Astrocyte (in vitro differentiated cells and primary cell): ENCODE data around the gene SET. TPM values are rescaled to one million over a fixed set of nuclear protein-coding genes. Genes with fewer than 3 reads are reported as not detected.

Source experiments
- DNase-seq: peaks from one replicate; pipeline ENCODE4 v3.0.0-alpha.2; 2010; ENCODE audit warnings: low read depth
- FAIRE-seq: peaks from 2 replicates; lab custom pipeline; 2011; peaks lifted over from hg19 to GRCh38; lab: Jason Lieb, UNC
- H2AFZ ChIP-seq: 2 replicates; pipeline ENCODE4 v1.6.0; 2012; ENCODE audit warnings: low read depth, low read length, inconsistent platforms
- H3K27ac ChIP-seq: 2 replicates; pipeline ENCODE4 v1.5.1; 2011; ENCODE audit warnings: low read depth, low read length, inconsistent platforms
- H3K27me3 ChIP-seq: 2 replicates; pipeline ENCODE4 v1.6.0; 2011; ENCODE audit warnings: low read length, inconsistent platforms; ENCODE audit not compliant: insufficient read depth
- H3K36me3 ChIP-seq: 2 replicates; pipeline ENCODE4 v1.5.1; 2011; ENCODE audit warnings: low read length, inconsistent platforms; ENCODE audit not compliant: insufficient read depth
- H3K4me1 ChIP-seq: 2 replicates; pipeline ENCODE4 v1.5.1; 2011; ENCODE audit warnings: low read length, inconsistent platforms; ENCODE audit not compliant: insufficient read depth
- H3K4me2 ChIP-seq: 2 replicates; pipeline ENCODE4 v1.6.0; 2012; ENCODE audit warnings: low read length, inconsistent platforms
- H3K4me3 ChIP-seq: 2 replicates; pipeline ENCODE4 v1.5.1; 2011; ENCODE audit warnings: low read depth, mild to moderate bottlenecking, low read length, inconsistent platforms; ENCODE audit not compliant: insufficient read depth
- H3K79me2 ChIP-seq: 2 replicates; pipeline ENCODE4 v1.6.0; 2012; ENCODE audit warnings: mild to moderate bottlenecking, low read length, inconsistent platforms; ENCODE audit not compliant: insufficient read depth
- H3K9ac ChIP-seq: 2 replicates; pipeline ENCODE4 v1.6.0; 2012; ENCODE audit warnings: mild to moderate bottlenecking, low read length, inconsistent platforms
- H3K9me3 ChIP-seq: 2 replicates; pipeline ENCODE4 v1.5.1; 2012; ENCODE audit warnings: low read depth, mild to moderate bottlenecking, low read length, inconsistent platforms; ENCODE audit not compliant: insufficient read depth
- H4K20me1 ChIP-seq: 2 replicates; pipeline ENCODE4 v1.6.0; 2012; ENCODE audit warnings: low read length, inconsistent platforms; ENCODE audit not compliant: insufficient read depth
- H3K27ac Mint-ChIP-seq: one replicate; pipeline ENCODE4 v1.8.0; 2021; ENCODE audit warnings: mild to moderate bottlenecking, mixed read lengths; ENCODE audit not compliant: unreplicated experiment
- H3K27me3 Mint-ChIP-seq: one replicate; pipeline ENCODE4 v1.8.0; 2021; ENCODE audit warnings: low read depth, mixed read lengths; ENCODE audit not compliant: unreplicated experiment
- H3K36me3 Mint-ChIP-seq: one replicate; pipeline ENCODE4 v1.8.0; 2021; ENCODE audit warnings: low read depth, mixed read lengths; ENCODE audit not compliant: unreplicated experiment
- H3K4me1 Mint-ChIP-seq: one replicate; pipeline ENCODE4 v1.8.0; 2021; ENCODE audit warnings: low read depth, mixed read lengths; ENCODE audit not compliant: unreplicated experiment
- H3K4me3 Mint-ChIP-seq: one replicate; pipeline ENCODE4 v1.8.0; 2021; ENCODE audit warnings: mild to moderate bottlenecking, moderate library complexity, mixed read lengths; ENCODE audit not compliant: unreplicated experiment
- H3K9me3 Mint-ChIP-seq: one replicate; pipeline ENCODE4 v1.8.0; 2021; ENCODE audit warnings: mild to moderate bottlenecking, mixed read lengths; ENCODE audit not compliant: unreplicated experiment
- EZH2 ChIP-seq: IDR thresholded peaks from 2 replicates; pipeline ENCODE4 v1.6.1; 2012; ENCODE audit warnings: mild to moderate bottlenecking, low read length, inconsistent platforms; ENCODE audit not compliant: insufficient read depth
- total RNA-seq: library from RNA; stranded (reverse); gene quantifications from 2 replicates; pipeline ENCODE4 v1.2.1, GENCODE V29; 2021
- TF ChIP-seq, protein P1 (sequence below): IDR thresholded peaks from 2 replicates; pipeline ENCODE4 v1.5.1; 2011; ENCODE audit warnings: low read depth, mild to moderate bottlenecking, inconsistent platforms, low read length, moderate library complexity; ENCODE audit not compliant: insufficient read depth

Gene SET
- total RNA-seq, 1 donor from 2014 or later: 397 TPM

GRCh38 chr9:128706671-128707381, 17.8 kb downstream of the SET start:
- Histone ChIP-seq H3K9ac (no peak overlapping the region), H3K27ac (no peak overlapping the region), H4K20me1 (no peaks in the 10 kb centered on the region), H3K4me1 (no peaks in the 10 kb centered on the region), H3K36me3 (no peaks in the 10 kb centered on the region), H3K4me3 (no peak overlapping the region), H2AFZ (no peak overlapping the region), H3K4me2 (no peak overlapping the region), H3K9me3 (no peaks in the 10 kb centered on the region), H3K27me3 (no peaks in the 10 kb centered on the region), H3K79me2 (no peaks in the 10 kb centered on the region)
- H3K9me3 Mint-ChIP-seq: no peaks in the 10 kb centered on the region
- H3K27me3 Mint-ChIP-seq: no peaks in the 10 kb centered on the region
- peaks cover 2% of the 10 kb centered on the region for H3K36me3 Mint-ChIP-seq
- peaks cover 2% of the 10 kb centered on the region for H3K4me1 Mint-ChIP-seq
- DNase-seq (no peak), FAIRE-seq (no peak)
- no peak overlapping the region for H3K4me3 Mint-ChIP-seq
- no peak for TF ChIP-seq EZH2
- TF ChIP-seq, protein P1, sequence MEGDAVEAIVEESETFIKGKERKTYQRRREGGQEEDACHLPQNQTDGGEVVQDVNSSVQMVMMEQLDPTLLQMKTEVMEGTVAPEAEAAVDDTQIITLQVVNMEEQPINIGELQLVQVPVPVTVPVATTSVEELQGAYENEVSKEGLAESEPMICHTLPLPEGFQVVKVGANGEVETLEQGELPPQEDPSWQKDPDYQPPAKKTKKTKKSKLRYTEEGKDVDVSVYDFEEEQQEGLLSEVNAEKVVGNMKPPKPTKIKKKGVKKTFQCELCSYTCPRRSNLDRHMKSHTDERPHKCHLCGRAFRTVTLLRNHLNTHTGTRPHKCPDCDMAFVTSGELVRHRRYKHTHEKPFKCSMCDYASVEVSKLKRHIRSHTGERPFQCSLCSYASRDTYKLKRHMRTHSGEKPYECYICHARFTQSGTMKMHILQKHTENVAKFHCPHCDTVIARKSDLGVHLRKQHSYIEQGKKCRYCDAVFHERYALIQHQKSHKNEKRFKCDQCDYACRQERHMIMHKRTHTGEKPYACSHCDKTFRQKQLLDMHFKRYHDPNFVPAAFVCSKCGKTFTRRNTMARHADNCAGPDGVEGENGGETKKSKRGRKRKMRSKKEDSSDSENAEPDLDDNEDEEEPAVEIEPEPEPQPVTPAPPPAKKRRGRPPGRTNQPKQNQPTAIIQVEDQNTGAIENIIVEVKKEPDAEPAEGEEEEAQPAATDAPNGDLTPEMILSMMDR: no peak
- no peak overlapping the region for H3K27ac Mint-ChIP-seq

GRCh38 chr9:128707446-128707845, 18.4 kb downstream of the SET start:
- H3K36me3 ChIP-seq: no peaks in the 10 kb centered on the region
- no peaks in the 10 kb centered on the region for H3K79me2 ChIP-seq
- H4K20me1 ChIP-seq: no peaks in the 10 kb centered on the region
- Mint-ChIP-seq H3K4me1 (no peaks in the 10 kb centered on the region), H3K36me3 (peaks cover 5% of the 10 kb centered on the region), H3K27ac (no peak overlapping the region), H3K9me3 (no peaks in the 10 kb centered on the region), H3K4me3 (no peak overlapping the region), H3K27me3 (peaks cover 1% of the 10 kb centered on the region)
- no peaks in the 10 kb centered on the region for H3K4me1 ChIP-seq
- H3K4me2 ChIP-seq: no peak overlapping the region
- H2AFZ ChIP-seq: no peak overlapping the region
- TF ChIP-seq, protein P1: no peak
- TF ChIP-seq EZH2: no peak
- H3K9me3 ChIP-seq: no peaks in the 10 kb centered on the region
- H3K27me3 ChIP-seq: no peaks in the 10 kb centered on the region
- DNase-seq (no peak), FAIRE-seq (no peak)
- no peak overlapping the region for H3K27ac ChIP-seq
- H3K4me3 ChIP-seq: no peak overlapping the region
- no peak overlapping the region for H3K9ac ChIP-seq
